Calu3 (cell line): Measurements from ENCODE around the gene GLUL. TPM values are rescaled to one million over a fixed set of nuclear protein-coding genes. Genes with fewer than 3 reads are reported as not detected.

Source experiments
- Bru-seq: library from RNA; stranded (reverse); fragments of 400-500 nt; gene quantifications from one replicate; lab custom pipeline; 2021; lab: Mats Ljungman, UMichigan
- BruChase-seq, 2 experiments: library from RNA; stranded (reverse); fragments of 400-500 nt; gene quantifications; one replicate each; lab custom pipeline; 2021; lab: Mats Ljungman, UMichigan
- BruUV-seq: library from RNA; stranded (reverse); fragments of 400-500 nt; replicated peaks from 2 replicates; lab custom pipeline; 2021; lab: Mats Ljungman, UMichigan
- CTCF ChIA-PET: fragments of 300-600 bp; sonication (Branson Sonifier 250); formaldehyde crosslinking; loops from one replicate; lab custom pipeline; 2022; ENCODE audit warnings: antibody characterized with exemption; lab: Charles Lee
- DNase-seq: peaks from one replicate; pipeline ENCODE4 v3.0.0; 2022
- H3K27ac Mint-ChIP-seq: one replicate; pipeline ENCODE4 v1.8.0; 2022; ENCODE audit warnings: mixed read lengths; ENCODE audit not compliant: unreplicated experiment
- H3K27me3 Mint-ChIP-seq: one replicate; pipeline ENCODE4 v1.8.0; 2022; ENCODE audit warnings: mixed read lengths; ENCODE audit not compliant: unreplicated experiment
- H3K36me3 Mint-ChIP-seq: one replicate; pipeline ENCODE4 v1.8.0; 2022; ENCODE audit warnings: mild to moderate bottlenecking, moderate library complexity, mixed read lengths; ENCODE audit not compliant: insufficient read depth, unreplicated experiment
- H3K4me1 Mint-ChIP-seq: one replicate; pipeline ENCODE4 v1.8.0; 2022; ENCODE audit warnings: mild to moderate bottlenecking, low read depth, mixed read lengths; ENCODE audit not compliant: unreplicated experiment
- H3K4me3 Mint-ChIP-seq: one replicate; pipeline ENCODE4 v1.8.0; 2022; ENCODE audit warnings: mild to moderate bottlenecking, low read depth, moderate library complexity, mixed read lengths; ENCODE audit not compliant: unreplicated experiment
- H3K9me3 Mint-ChIP-seq: one replicate; pipeline ENCODE4 v1.8.0; 2022; ENCODE audit warnings: low read depth, mixed read lengths; ENCODE audit not compliant: unreplicated experiment
- CTCF ChIP-seq: fragments of 200-600 bp; IDR thresholded peaks from one replicate; pipeline ENCODE4 v1.8.0; 2022; ENCODE audit warnings: antibody characterized with exemption; ENCODE audit not compliant: unreplicated experiment
- intact Hi-C: fragments of 100-400 bp; cut with micrococcal nuclease; formaldehyde crosslinking; loops from one replicate; pipeline ENCODE4 v1.10.0; 2022; ENCODE audit not compliant: unreplicated experiment
- long read RNA-seq: library from polyadenylated mRNA; stranded (forward); transcript quantifications from one replicate; pipeline ENCODE4 v2.0.0, GENCODE V29; 2022
- total RNA-seq: library from RNA; stranded (reverse); gene quantifications from 2 replicates; pipeline ENCODE4 v1.2.3, GENCODE V29; 2022

Gene GLUL
- total RNA-seq: 139 and 188 TPM in 2 replicates
- Bru-seq, nascent RNA: percentile 85 among the genes with signal in this experiment
- percentile 98 among the genes with signal in this experiment for BruChase-seq, experiment 1, labeled RNA remaining after a 6-hour chase
- BruChase-seq, experiment 2, labeled RNA remaining after a 2-hour chase: percentile 98 among the genes with signal in this experiment
- long read RNA-seq, full-length matches to known transcripts: 127 of 149 reads
- long read RNA-seq, partial matches to known transcripts: 6 of 149 reads
- long read RNA-seq, other reads (novel, unspliced or antisense): 16 of 149 reads

GRCh38 chr1:182391362-182392049, at the start of gene GLUL:
GLUL (minus strand) TSS chr1:182391790; CDS start chr1:182388737, 3,053 bp downstream.
- Mint-ChIP-seq H3K9me3 (no peaks in the 10 kb centered on the region), H3K27me3 (no peaks in the 10 kb centered on the region), H3K4me3 (peak within 1 kb of the TSS; percentile 94), H3K4me1 (peaks cover 18% of the 10 kb centered on the region), H3K27ac (peak within 1 kb of the TSS; percentile 78), H3K36me3 (peaks cover 52% of the 10 kb centered on the region)
- peak; percentile 95 for DNase-seq
- intact Hi-C loops: loop anchor here (1.0 kb wide), 1 partner anchor 91 kb away; no protein-coding TSS in a partner anchor
- TF ChIP-seq CTCF: peak; percentile 34
- CTCF ChIA-PET: interaction anchor here (0.6 to 1.1 kb wide), 6 partner anchors 90 to 307 kb away, joined by 3 to 9 read pairs (median 4); no protein-coding TSS in a partner anchor
- no TSS peak for BruUV-seq

- no peak for TF ChIP-seq CTCF
- no TSS peak for BruUV-seq
- peaks cover 2% of the 10 kb centered on the region for H3K9me3 Mint-ChIP-seq
- no peak for DNase-seq
- H3K27ac Mint-ChIP-seq: no peak overlapping the region
- H3K4me1 Mint-ChIP-seq: no peaks in the 10 kb centered on the region
- H3K36me3 Mint-ChIP-seq: no peaks in the 10 kb centered on the region
- intact Hi-C loops: no loop called here
- no peak overlapping the region for H3K4me3 Mint-ChIP-seq
- CTCF ChIA-PET: no interaction called here
- peaks cover 33% of the 10 kb centered on the region for H3K27me3 Mint-ChIP-seq
These were observed 46.7 kb upstream of the GLUL start for GRCh38 chr1:182438326-182438725.

GRCh38 chr1:182433580-182433979, 42.0 kb upstream of the GLUL start:
- peaks cover 2% of the 10 kb centered on the region for H3K9me3 Mint-ChIP-seq
- H3K27me3 Mint-ChIP-seq: peaks cover 28% of the 10 kb centered on the region
- no peak for TF ChIP-seq CTCF
- H3K36me3 Mint-ChIP-seq: no peaks in the 10 kb centered on the region
- CTCF ChIA-PET: interaction anchor here (0.7 kb wide), 1 partner anchor 19 kb away, joined by 4 read pairs; no protein-coding TSS in a partner anchor
- peaks cover 10% of the 10 kb centered on the region for H3K4me1 Mint-ChIP-seq
- intact Hi-C loops: no loop called here
- no peak for DNase-seq
- no TSS peak for BruUV-seq
- H3K4me3 Mint-ChIP-seq: no peak overlapping the region
- H3K27ac Mint-ChIP-seq: no peak overlapping the region

GRCh38 chr1:182431278-182431677, 39.7 kb upstream of the GLUL start:
- no peak overlapping the region for H3K27ac Mint-ChIP-seq
- intact Hi-C loops: no loop called here
- BruUV-seq: no TSS peak
- H3K4me1 Mint-ChIP-seq: peaks cover 10% of the 10 kb centered on the region
- H3K27me3 Mint-ChIP-seq: peaks cover 10% of the 10 kb centered on the region
- H3K36me3 Mint-ChIP-seq: no peaks in the 10 kb centered on the region
- H3K4me3 Mint-ChIP-seq: no peak overlapping the region
- CTCF ChIA-PET: no interaction called here
- no peaks in the 10 kb centered on the region for H3K9me3 Mint-ChIP-seq
- TF ChIP-seq CTCF: no peak
- DNase-seq: no peak
